Ectodermal cell (in vitro differentiated cells): ENCODE results near the gene LDLRAD3.

Source experiments
- H3K27ac ChIP-seq: 2 replicates; pipeline ENCODE4 v1.7.0; 2013; ENCODE audit warnings: mild to moderate bottlenecking, low read depth, low read length; ENCODE audit not compliant: insufficient read depth, poor library complexity, severe bottlenecking
- H3K27me3 ChIP-seq: 2 replicates; pipeline ENCODE4 v1.7.0; 2013; ENCODE audit warnings: mild to moderate bottlenecking, low read length; ENCODE audit not compliant: insufficient read depth, control insufficient read depth, poor library complexity, severe bottlenecking
- H3K36me3 ChIP-seq: one replicate; pipeline ENCODE4 v1.7.0; 2013; ENCODE audit warnings: low read length; ENCODE audit not compliant: control insufficient read depth, insufficient read depth
- H3K4me1 ChIP-seq: one replicate; pipeline ENCODE4 v1.7.0; 2013; ENCODE audit warnings: low read length; ENCODE audit not compliant: control insufficient read depth, insufficient read depth
- H3K4me3 ChIP-seq: 2 replicates; pipeline ENCODE4 v1.7.0; 2013; ENCODE audit warnings: low read depth, low read length, control low read depth; ENCODE audit not compliant: insufficient read depth
- H3K9me3 ChIP-seq: 2 replicates; pipeline ENCODE4 v1.7.0; 2013; ENCODE audit warnings: mild to moderate bottlenecking, low read length, moderate library complexity; ENCODE audit not compliant: control insufficient read depth
- WGBS, 2 experiments: methylation state at CpG; one replicate each; pipeline ENCODE4 v1.1.7; 2013; ENCODE audit warnings: missing lambda C conversion rate in 2 of 2; 5-methylcytosine and 5-hydroxymethylcytosine counted together

LDLRAD3 gene

DNA sequence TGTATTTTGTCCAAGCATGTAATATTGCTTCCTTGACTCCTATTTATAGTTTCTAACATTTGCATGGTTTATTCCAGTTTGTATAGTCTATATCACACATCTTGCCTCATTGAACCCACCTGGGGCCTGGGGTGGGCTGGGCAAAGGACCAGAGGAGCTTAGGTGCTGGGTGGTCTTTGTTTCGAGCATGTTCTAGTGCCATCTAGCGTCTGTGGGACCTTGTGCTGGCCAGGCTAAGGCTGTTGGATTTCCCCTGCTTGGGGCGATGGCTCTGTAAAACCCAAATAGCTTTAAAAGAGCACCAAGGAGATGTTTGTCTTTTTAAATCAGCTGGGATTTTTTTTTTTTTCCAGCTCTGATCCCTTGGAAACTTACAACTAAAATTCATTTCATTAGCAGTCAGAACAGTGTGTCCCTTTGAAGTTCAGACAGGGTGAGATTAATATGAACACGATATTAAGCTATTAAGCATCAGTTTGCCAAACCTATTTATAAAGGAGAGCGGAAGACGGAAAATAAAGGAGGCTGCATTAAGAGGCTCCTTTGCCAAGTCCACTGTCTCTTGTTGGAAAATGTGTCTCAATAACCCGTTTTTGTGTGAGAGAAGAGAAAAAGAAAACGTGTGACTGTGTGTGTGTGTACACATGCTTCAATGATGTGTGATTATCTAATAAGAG lies 188.0 kb downstream of the LDLRAD3 start:
- Histone ChIP-seq H3K27ac (no peak overlapping the region), H3K36me3 (no peaks in the 10 kb centered on the region), H3K27me3 (no peaks in the 10 kb centered on the region), H3K4me1 (peaks cover 4% of the 10 kb centered on the region), H3K4me3 (no peak overlapping the region), H3K9me3 (no peaks in the 10 kb centered on the region)
- 68 to 70% methylated on average over 8 of the region's 8 CpGs for WGBS, 2 experiments

GRCh38 chr11:36132940-36133339 lies 189.1 kb downstream of the LDLRAD3 start:
- Histone ChIP-seq H3K4me1 (peaks cover 4% of the 10 kb centered on the region), H3K9me3 (no peaks in the 10 kb centered on the region), H3K36me3 (no peaks in the 10 kb centered on the region), H3K4me3 (no peak overlapping the region), H3K27me3 (no peaks in the 10 kb centered on the region), H3K27ac (no peak overlapping the region)
- 92 to 100% methylated on average over 1 of the region's 1 CpG for WGBS, 2 experiments

DNA sequence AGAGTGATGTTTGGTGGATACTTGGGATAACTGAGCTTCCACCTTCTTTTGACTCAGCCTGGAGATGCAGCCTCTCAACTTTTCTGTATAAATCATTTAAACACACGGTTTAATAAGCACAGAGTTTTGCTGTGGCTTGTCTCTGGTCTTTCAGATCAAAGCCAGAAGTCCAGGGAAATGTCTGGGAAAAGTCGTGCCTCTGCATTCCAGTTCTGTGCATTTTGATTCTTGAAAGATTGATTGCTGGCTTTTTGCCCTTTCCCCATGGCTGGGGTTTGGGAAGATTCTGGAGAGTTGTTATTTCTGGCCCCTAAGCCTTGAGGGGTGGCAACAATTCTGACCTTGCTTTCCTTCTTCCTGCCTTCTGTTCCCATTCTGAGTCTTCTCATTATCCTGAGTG lies 191.2 kb downstream of the LDLRAD3 start:
- Histone ChIP-seq H3K36me3 (no peaks in the 10 kb centered on the region), H3K4me3 (no peak overlapping the region), H3K27me3 (no peaks in the 10 kb centered on the region), H3K27ac (no peak overlapping the region), H3K4me1 (no peaks in the 10 kb centered on the region), H3K9me3 (no peaks in the 10 kb centered on the region)
- WGBS, 2 experiments = 86 to 94% methylated on average over 2 of the region's 2 CpGs

DNA sequence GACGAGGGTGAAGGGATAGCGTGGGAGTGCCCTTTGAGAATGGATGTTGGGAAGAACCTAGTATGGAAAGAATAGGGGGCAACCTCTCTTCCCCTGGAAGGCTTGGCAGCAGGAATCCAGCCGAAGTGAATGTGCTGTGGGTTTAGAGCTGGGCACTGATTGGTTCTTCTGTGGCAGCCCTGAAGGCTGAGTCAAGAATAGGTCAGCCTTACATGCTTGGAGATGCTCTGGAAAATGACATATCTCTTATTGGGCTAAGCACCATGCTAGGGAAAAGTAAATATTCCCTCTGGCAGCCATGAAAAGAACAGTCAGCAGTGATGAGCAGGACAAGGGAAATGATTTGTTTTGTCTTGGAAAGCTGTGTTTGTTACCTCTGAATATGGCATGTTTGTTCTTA lies 195.9 kb downstream of the LDLRAD3 start:
- Histone ChIP-seq H3K27me3 (no peaks in the 10 kb centered on the region), H3K4me1 (peaks cover 7% of the 10 kb centered on the region), H3K9me3 (no peaks in the 10 kb centered on the region), H3K27ac (no peak overlapping the region), H3K36me3 (no peaks in the 10 kb centered on the region), H3K4me3 (no peak overlapping the region)
- WGBS, 2 experiments = 89 to 91% methylated on average over 3 of the region's 3 CpGs

DNA sequence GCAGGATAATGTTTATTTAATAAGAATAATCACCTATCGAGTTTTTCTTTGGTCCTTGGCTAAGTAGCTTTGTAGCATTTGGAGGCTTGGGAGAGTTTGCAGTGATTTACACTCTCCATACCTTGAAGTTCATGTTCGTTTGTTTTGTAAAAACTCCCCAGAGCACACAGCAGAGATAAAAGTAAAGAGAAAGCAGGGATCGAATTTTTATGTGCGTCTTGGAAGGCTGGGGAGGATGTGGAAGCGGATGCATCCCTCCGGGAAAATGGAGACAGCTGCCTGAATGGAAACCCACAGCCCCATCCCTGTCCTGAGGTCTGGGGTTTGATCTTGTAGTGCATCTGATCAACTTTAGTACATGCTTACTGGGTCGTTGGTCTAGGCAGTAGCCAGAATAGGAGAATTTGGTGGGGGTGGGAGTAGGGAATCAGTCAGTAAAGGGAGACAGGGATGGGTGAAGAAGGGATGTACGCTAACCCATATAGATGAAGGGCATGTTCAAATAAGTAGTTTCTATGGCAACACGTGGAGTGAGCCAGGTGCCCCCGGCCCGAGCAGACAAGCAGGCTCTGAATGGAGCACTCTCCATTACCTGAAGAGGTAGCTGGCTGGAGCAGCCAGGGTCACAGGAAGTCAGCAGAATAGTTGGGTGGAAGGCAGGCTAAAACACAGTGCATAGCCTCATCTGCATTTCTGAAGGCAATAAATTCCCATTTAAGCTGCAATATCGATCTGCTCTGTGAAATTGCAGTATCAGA lies 197.5 kb downstream of the LDLRAD3 start:
- Histone ChIP-seq H3K27me3 (no peaks in the 10 kb centered on the region), H3K27ac (no peak overlapping the region), H3K9me3 (no peaks in the 10 kb centered on the region), H3K4me3 (no peak overlapping the region), H3K36me3 (no peaks in the 10 kb centered on the region), H3K4me1 (peaks cover 12% of the 10 kb centered on the region)
- WGBS, 2 experiments = 79 to 83% methylated on average over 12 of the region's 12 CpGs

GRCh38 chr11:36141956-36142355 lies 198.1 kb downstream of the LDLRAD3 start:
- Histone ChIP-seq H3K4me1 (peaks cover 12% of the 10 kb centered on the region), H3K4me3 (no peak overlapping the region), H3K36me3 (no peaks in the 10 kb centered on the region), H3K27ac (no peak overlapping the region), H3K9me3 (no peaks in the 10 kb centered on the region), H3K27me3 (no peaks in the 10 kb centered on the region)
- 91% methylated on average over 2 of the region's 2 CpGs for WGBS, 2 experiments

DNA sequence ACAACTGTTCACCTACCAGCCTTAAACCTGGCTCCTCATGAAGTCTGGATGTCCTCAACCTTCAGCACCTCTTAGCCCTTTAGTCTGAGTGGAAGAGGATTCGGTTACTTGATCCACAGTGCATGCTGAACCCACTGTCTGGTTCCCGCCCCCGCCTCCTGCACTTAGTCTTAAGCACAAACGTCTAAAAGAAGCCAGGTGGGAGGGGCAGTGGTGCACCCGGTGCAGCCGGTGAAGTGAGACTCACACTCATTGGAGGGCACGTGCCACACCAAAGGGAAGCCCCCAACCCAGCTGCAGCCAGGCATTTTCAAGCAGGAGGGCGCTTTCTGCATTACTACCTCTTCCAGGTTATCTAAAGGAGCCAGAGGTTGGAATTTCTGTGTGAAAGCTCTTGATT lies 198.6 kb downstream of the LDLRAD3 start:
- Histone ChIP-seq H3K4me3 (no peak overlapping the region), H3K27me3 (no peaks in the 10 kb centered on the region), H3K9me3 (no peaks in the 10 kb centered on the region), H3K4me1 (peaks cover 12% of the 10 kb centered on the region), H3K27ac (no peak overlapping the region), H3K36me3 (no peaks in the 10 kb centered on the region)
- WGBS, 2 experiments = 66 to 68% methylated on average over 8 of the region's 8 CpGs

DNA sequence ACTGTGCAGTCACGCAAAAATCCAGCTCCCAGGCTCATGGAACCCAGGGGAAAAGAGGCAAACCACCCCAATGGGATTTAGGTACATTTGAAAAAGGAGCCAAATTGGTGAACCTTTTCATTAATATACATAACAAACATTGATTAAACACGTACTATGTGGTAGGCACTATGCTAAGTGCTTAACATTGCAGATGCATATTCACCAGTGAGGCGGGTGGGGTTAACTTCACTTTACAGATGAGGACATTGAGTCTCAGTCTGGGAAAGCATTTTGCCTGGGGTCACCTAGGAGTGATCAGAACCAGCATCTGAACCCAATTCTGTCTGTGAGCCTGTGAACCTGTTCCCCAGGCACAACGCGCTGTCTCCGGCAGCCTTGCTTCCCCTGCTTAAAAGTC lies 199.0 kb downstream of the LDLRAD3 start:
- Histone ChIP-seq H3K9me3 (no peaks in the 10 kb centered on the region), H3K4me1 (peaks cover 12% of the 10 kb centered on the region), H3K27ac (no peak overlapping the region), H3K36me3 (no peaks in the 10 kb centered on the region), H3K4me3 (no peak overlapping the region), H3K27me3 (no peaks in the 10 kb centered on the region)
- 94 to 95% methylated on average over 6 of the region's 6 CpGs for WGBS, 2 experiments

DNA sequence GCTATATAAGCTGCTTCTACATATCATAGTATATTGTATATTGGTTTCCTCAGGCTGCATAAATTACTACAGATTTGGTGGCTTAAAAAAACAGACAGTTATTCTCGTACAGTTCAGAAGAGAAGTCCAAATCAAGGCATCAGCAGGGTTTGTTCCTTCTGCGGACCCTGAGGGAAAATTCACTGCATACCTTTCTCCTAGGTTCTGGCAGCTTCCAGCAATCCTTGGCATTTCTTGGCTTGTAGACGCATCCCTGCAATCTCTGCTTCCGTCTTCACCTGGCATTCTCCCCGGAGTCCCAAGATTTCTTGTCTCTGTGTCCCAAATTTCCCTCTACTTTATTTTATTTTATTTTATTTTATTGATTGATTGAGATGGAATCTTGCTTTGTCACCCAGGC lies 202.6 kb downstream of the LDLRAD3 start:
- H3K27ac ChIP-seq = peak overlapping the region; percentile 55
- WGBS, 2 experiments = 93 to 95% methylated on average over 5 of the region's 5 CpGs
- H3K36me3 ChIP-seq = no peaks in the 10 kb centered on the region

GRCh38 chr11:36147491-36147890 lies 203.6 kb downstream of the LDLRAD3 start:
- no peaks in the 10 kb centered on the region for H3K9me3 ChIP-seq
- no peaks in the 10 kb centered on the region for H3K36me3 ChIP-seq
- no peak overlapping the region for H3K27ac ChIP-seq
- WGBS, 2 experiments = 0% methylated on average over 1 of the region's 1 CpG
- H3K27me3 ChIP-seq = no peaks in the 10 kb centered on the region
- no peak overlapping the region for H3K4me3 ChIP-seq
- H3K4me1 ChIP-seq = peaks cover 6% of the 10 kb centered on the region

More for the DNA sequence above, 202.6 kb downstream of the LDLRAD3 start:
- no peaks in the 10 kb centered on the region for H3K27me3 ChIP-seq
- H3K4me1 ChIP-seq = peaks cover 12% of the 10 kb centered on the region
- H3K9me3 ChIP-seq = no peaks in the 10 kb centered on the region
- no peak overlapping the region for H3K4me3 ChIP-seq
